ENCODE data around the gene CECR2. TPM values are rescaled to one million over a fixed set of nuclear protein-coding genes. Genes with fewer than 3 reads are reported as not detected.

The CECR2 gene
- total and polyA plus RNA-seq, 7 donors, result 1.7 to 24.1 (median 19.6) TPM

GRCh38 chr22:17598318-17598717 lies 229.1 kb downstream of the CECR2 start:
- 96 to 100% (median 96%) methylated on average over 4 of the region's 4 CpGs for WGBS, 3 donors
- Histone ChIP-seq H3K36me3 (ENCODE audit: insufficient read depth in 1 of 2, low read depth in 1 of 2) (peaks cover 10 to 81% of the 10 kb centered on the region in 2 donors), H3K4me1 (no peaks in the 10 kb centered on the region), H3K4me3 (no peak overlapping the region), H3K27ac (no peak overlapping the region), H3K9me3 (no peaks in the 10 kb centered on the region), H3K27me3 (ENCODE audit: insufficient read depth in 3 of 3, low read length in 2 of 3) (no peaks in the 10 kb centered on the region)
- no peak for TF ChIP-seq CTCF (IDR thresholded peaks at IDR 0.05)
- no peak for DNase-seq
- ATAC-seq, result no peak
- intact Hi-C loops (cut with DNase I), result no loop called here

- no peak overlapping the region for H3K27ac ChIP-seq
- TF ChIP-seq CTCF (IDR thresholded peaks at IDR 0.05), result no peak
- H3K9me3 ChIP-seq, result no peaks in the 10 kb centered on the region
- no peaks in the 10 kb centered on the region for H3K4me1 ChIP-seq
- no peak overlapping the region for H3K4me3 ChIP-seq
- WGBS, 3 donors, result 72 to 77% (median 74%) methylated on average over 3 of the region's 3 CpGs
- no peaks in the 10 kb centered on the region for H3K27me3 ChIP-seq (ENCODE audit: insufficient read depth in 3 of 3, low read length in 2 of 3)
- peaks cover 7 to 54% of the 10 kb centered on the region in 2 donors for H3K36me3 ChIP-seq (ENCODE audit: insufficient read depth in 1 of 2, low read depth in 1 of 2)
- no peak for ATAC-seq
- no peak for DNase-seq
- intact Hi-C loops (cut with DNase I), result no loop called here
Measured at GRCh38 chr22:17601031-17601430, 231.8 kb downstream of the CECR2 start.

- TF ChIP-seq CTCF (IDR thresholded peaks at IDR 0.05), result no peak
- Histone ChIP-seq H3K4me3 (no peak overlapping the region), H3K4me1 (peaks cover 10% of the 10 kb centered on the region), H3K36me3 (ENCODE audit: insufficient read depth in 1 of 2, low read depth in 1 of 2) (peaks cover 1 to 42% of the 10 kb centered on the region in 2 donors), H3K9me3 (no peaks in the 10 kb centered on the region), H3K27me3 (ENCODE audit: insufficient read depth in 3 of 3, low read length in 2 of 3) (no peaks in the 10 kb centered on the region), H3K27ac (no peak overlapping the region)
- intact Hi-C loops (cut with DNase I), result no loop called here
- DNase-seq, result no peak
- ATAC-seq, result no peak
- WGBS, 3 donors, result 89 to 93% (median 89%) methylated on average over 4 of the region's 4 CpGs
Measured at GRCh38 chr22:17603668-17604067, 234.4 kb downstream of the CECR2 start.

- Histone ChIP-seq H3K4me1 (peaks cover 10% of the 10 kb centered on the region), H3K27me3 (ENCODE audit: insufficient read depth in 3 of 3, low read length in 2 of 3) (no peaks in the 10 kb centered on the region), H3K36me3 (ENCODE audit: insufficient read depth in 1 of 2, low read depth in 1 of 2) (peaks cover 0 to 33% of the 10 kb centered on the region in 2 donors), H3K4me3 (no peak overlapping the region), H3K27ac (no peak overlapping the region), H3K9me3 (no peaks in the 10 kb centered on the region)
- intact Hi-C loops (cut with DNase I), result no loop called here
- 40 to 53% (median 41%) methylated on average over 5 of the region's 5 CpGs for WGBS, 3 donors
- DNase-seq, result no peak
- TF ChIP-seq CTCF (IDR thresholded peaks at IDR 0.05), result no peak
- ATAC-seq, result peak in 3 of 4 donors; percentile 36 to 76 (median 67)
Measured at GRCh38 chr22:17606496-17606895, 237.2 kb downstream of the CECR2 start.

Other genes with a start within 250 kb of the CECR2 start
- gene TMEM121B, start 248.1 kb upstream of the CECR2 start, total RNA-seq, result under 1 TPM; 0.28 to 0.80 (median 0.64) TPM
- gene TMEM121B, start 248.1 kb upstream of the CECR2 start, polyA plus RNA-seq, result under 1 TPM; 0.03 to 0.14 (median 0.09) TPM
- gene HDHD5, start 210.2 kb upstream of the CECR2 start, total RNA-seq, result 10 to 100 TPM; 24.6 to 46.7 (median 28.9) TPM
- gene HDHD5, start 210.2 kb upstream of the CECR2 start, polyA plus RNA-seq, result 10 to 100 TPM; 33.9 to 68.3 (median 37.4) TPM
- 1 to 10 TPM; 3.1 to 7.6 (median 6.1) TPM for gene ADA2, start 150.0 kb upstream of the CECR2 start, total RNA-seq
- gene ADA2, start 150.0 kb upstream of the CECR2 start, polyA plus RNA-seq, result 1 to 10 TPM; 1.8 to 2.6 (median 2.1) TPM
- 10 to 100 TPM in 1 of 4 donors, 1 to 10 TPM in 1, under 1 TPM in 2; 0.56 to 10.4 (median 5.0) TPM for gene SLC25A18, start 194.0 kb downstream of the CECR2 start, total RNA-seq
- 1 to 10 TPM; 5.5 to 6.9 (median 5.7) TPM for gene SLC25A18, start 194.0 kb downstream of the CECR2 start, polyA plus RNA-seq